ENCODE measurements around the gene CD163. TPM values are rescaled to one million over a fixed set of nuclear protein-coding genes. Genes with fewer than 3 reads are reported as not detected.
"Not testable (repeated sequence)": the region's sequence is repeated elsewhere in the genome, so short reads cannot be mapped to it uniquely, and the experiment has no call there.

CD163 gene
- total RNA-seq, 8 experiments from 2014 or later: under 0.01 to 87.7 (median 0.56) TPM

- Histone ChIP-seq H3K4me3 (no peak overlapping the region), H3K4me1 (replicated peaks in 1 of 2) (no peaks in the 10 kb centered on the region), H3K27ac (no peak overlapping the region)
- no peak for ATAC-seq (replicated peaks in 6 of 8)
- in situ Hi-C loops (cut with MboI; ENCODE audit: low pct_unique_long_range_greater_than_20kb in 2 of 9, low sequenced_read_pairs in 9 of 9, unreplicated experiment in 9 of 9): no loop called here
- WGBS, 10 experiments: 0 to 100% (median 93%) methylated on average over 1 of the region's 1 CpG; no CpG with 5 or more reads in 2 of the 10 experiments
Observed at GRCh38 chr12:7441216-7441615, 62.4 kb downstream of the CD163 start.

GRCh38 chr12:7439579-7440505 lies 63.7 kb downstream of the CD163 start:
- in situ Hi-C loops (cut with MboI; ENCODE audit: low pct_unique_long_range_greater_than_20kb in 2 of 9, low sequenced_read_pairs in 9 of 9, unreplicated experiment in 9 of 9): no loop called here
- Histone ChIP-seq H3K27ac (no peak overlapping the region), H3K4me3 (peak overlapping the region in 4 of 5 donors; percentile 24 to 38 (median 32)), H3K4me1 (replicated peaks in 1 of 2) (no peaks in the 10 kb centered on the region)
- peak; percentile 50 to 97 (median 92) for ATAC-seq (replicated peaks in 6 of 8)
- WGBS, 10 experiments: 21 to 100% (median 62%) methylated on average over 2 to 26 of the region's 84 CpGs

- H3K27ac ChIP-seq; ATAC-seq (replicated peaks in 6 of 8); H3K4me1 ChIP-seq (replicated peaks in 1 of 2); in situ Hi-C loops (cut with MboI; ENCODE audit: low pct_unique_long_range_greater_than_20kb in 2 of 9, low sequenced_read_pairs in 9 of 9, unreplicated experiment in 9 of 9): not testable (repeated sequence)
- peak overlapping the region in 1 of 5 donors; percentile 16 for H3K4me3 ChIP-seq
- 60 to 100% (median 83%) methylated on average over 1 to 8 of the region's 8 CpGs; no CpG with 5 or more reads in 3 of the 10 experiments for WGBS, 10 experiments
Observed at GRCh38 chr12:7438291-7438995, 65.1 kb downstream of the CD163 start.

GRCh38 chr12:7437494-7437893 lies 66.1 kb downstream of the CD163 start:
- 19 to 100% (median 67%) methylated on average over 1 to 3 of the region's 3 CpGs; no CpG with 5 or more reads in 5 of the 10 experiments for WGBS, 10 experiments
- H3K4me1 ChIP-seq (replicated peaks in 1 of 2); H3K27ac ChIP-seq; in situ Hi-C loops (cut with MboI; ENCODE audit: low pct_unique_long_range_greater_than_20kb in 2 of 9, low sequenced_read_pairs in 9 of 9, unreplicated experiment in 9 of 9); ATAC-seq (replicated peaks in 6 of 8); H3K4me3 ChIP-seq: not testable (repeated sequence)

GRCh38 chr12:7434670-7435069 lies 68.9 kb downstream of the CD163 start:
- in situ Hi-C loops (cut with MboI; ENCODE audit: low pct_unique_long_range_greater_than_20kb in 2 of 9, low sequenced_read_pairs in 9 of 9, unreplicated experiment in 9 of 9): no loop called here
- ATAC-seq (replicated peaks in 6 of 8): no peak
- H3K4me1 ChIP-seq (replicated peaks in 1 of 2): no peaks in the 10 kb centered on the region
- no peak overlapping the region for H3K4me3 ChIP-seq
- no peak overlapping the region for H3K27ac ChIP-seq

GRCh38 chr12:7433276-7433822 lies 70.2 kb downstream of the CD163 start:
- Histone ChIP-seq H3K27ac (no peak overlapping the region), H3K4me3 (no peak overlapping the region), H3K4me1 (replicated peaks in 1 of 2) (no peaks in the 10 kb centered on the region)
- 22 to 100% (median 74%) methylated on average over 1 to 5 of the region's 6 CpGs; no CpG with 5 or more reads in 1 of the 10 experiments for WGBS, 10 experiments
- in situ Hi-C loops (cut with MboI; ENCODE audit: low pct_unique_long_range_greater_than_20kb in 2 of 9, low sequenced_read_pairs in 9 of 9, unreplicated experiment in 9 of 9): no loop called here
- peak in 2 of 8 experiments; percentile 52 to 53 for ATAC-seq (replicated peaks in 6 of 8)

- H3K4me3 ChIP-seq: no peak overlapping the region
- no peaks in the 10 kb centered on the region for H3K4me1 ChIP-seq (replicated peaks in 1 of 2)
- ATAC-seq (replicated peaks in 6 of 8): no peak
- in situ Hi-C loops (cut with MboI; ENCODE audit: low pct_unique_long_range_greater_than_20kb in 2 of 9, low sequenced_read_pairs in 9 of 9, unreplicated experiment in 9 of 9): no loop called here
- no peak overlapping the region for H3K27ac ChIP-seq
- 11 to 97% (median 81%) methylated on average over 2 to 5 of the region's 5 CpGs for WGBS, 10 experiments
Observed at GRCh38 chr12:7431993-7432685, 71.4 kb downstream of the CD163 start.

Other genes with a start within 250 kb of the CD163 start
- gene ACSM4, start 199.7 kb downstream of the CD163 start, total RNA-seq: not detected
- 100 to 1,000 TPM in 1 of 8 experiments, 1 to 10 TPM in 5, under 1 TPM in 2; 0.21 to 166 (median 1.3) TPM for gene CD163L1, start 59.6 kb downstream of the CD163 start, total RNA-seq
- gene APOBEC1, start 162.1 kb upstream of the CD163 start, total RNA-seq: not detected
- 10 to 100 TPM in 4 of 8 experiments, under 1 TPM in 1, not detected in 3; 0.21 to 49.4 (median 30.7) TPM for gene GDF3, start 192.0 kb upstream of the CD163 start, total RNA-seq
- gene DPPA3, start 207.7 kb upstream of the CD163 start, total RNA-seq: under 1 TPM in 2 of 8 experiments, not detected in 6; 0.21 to 0.33 TPM
- under 1 TPM in 2 of 8 experiments, not detected in 6; 0.24 to 0.41 TPM for gene CLEC4C, start 243.6 kb upstream of the CD163 start, total RNA-seq

Data from motor neuron (in vitro differentiated cells).